ENCODE measurements around the gene TIMP2.
A peak's percentile ranks its signal among the peaks of the same experiment; 100 is the strongest.

- TF ChIP-seq CTCF (IDR thresholded peaks at IDR 0.05) (peak; percentile 86 to 94 (median 89)), POLR2A (IDR thresholded peaks at IDR 0.05) (no peak)
Measured at GRCh38 chr17:78970834-78971755, 45.9 kb upstream of the TIMP2 start.

All from uterus (tissue), 2 donors.